Kidney tubule cell (primary cell): ENCODE measurements around the gene EEF1AKMT1.

ENCODE experiments used
- DNase-seq: peaks from one replicate; pipeline ENCODE4 v3.0.0-alpha.2; 2018; ENCODE audit warnings: low spot score

Gene EEF1AKMT1

DNA sequence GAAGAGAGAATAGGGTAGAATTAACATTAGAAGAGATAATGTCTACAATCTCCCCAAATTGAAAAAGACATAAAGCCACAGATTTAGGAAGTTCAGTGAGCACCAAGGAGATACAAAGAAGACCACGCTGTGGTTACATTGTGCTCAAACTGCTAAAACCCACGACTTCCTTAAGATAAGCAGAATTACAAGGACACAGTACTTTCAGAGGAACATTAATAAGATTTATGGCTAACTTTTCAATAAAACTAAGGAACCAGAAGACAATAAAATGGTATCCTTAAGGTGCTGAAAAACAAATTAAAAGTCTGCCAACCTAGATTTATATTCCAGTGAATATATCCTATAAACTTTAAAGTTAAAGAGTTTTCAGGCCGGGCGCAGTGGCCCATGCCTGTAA is 77.7 kb downstream of the EEF1AKMT1 start:
- DNase-seq = no peak

DNA sequence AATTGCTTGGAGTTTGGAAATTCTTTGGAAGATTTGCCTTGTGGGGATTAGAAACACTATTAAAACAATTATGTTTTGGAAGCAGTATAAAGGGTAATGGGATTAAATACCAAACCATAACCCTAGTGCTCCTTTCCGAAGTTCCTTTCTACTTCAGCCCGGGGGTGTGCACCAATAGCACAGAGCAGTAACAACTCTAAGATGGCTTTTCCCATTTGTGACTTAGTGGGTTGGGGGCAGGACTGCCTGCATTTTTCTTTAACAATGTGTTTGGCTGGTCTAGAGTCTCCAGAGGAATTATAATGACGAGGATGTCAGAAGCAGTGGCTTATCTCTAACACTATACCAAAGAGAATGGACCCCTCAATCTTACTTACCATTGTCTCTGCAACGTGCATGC is 82.1 kb downstream of the EEF1AKMT1 start:
- DNase-seq = no peak

GRCh38 chr13:20689291-20689690 is 84.5 kb downstream of the EEF1AKMT1 start:
- no peak for DNase-seq

GRCh38 chr13:20686863-20687579 is 86.7 kb downstream of the EEF1AKMT1 start:
- no peak for DNase-seq

DNA sequence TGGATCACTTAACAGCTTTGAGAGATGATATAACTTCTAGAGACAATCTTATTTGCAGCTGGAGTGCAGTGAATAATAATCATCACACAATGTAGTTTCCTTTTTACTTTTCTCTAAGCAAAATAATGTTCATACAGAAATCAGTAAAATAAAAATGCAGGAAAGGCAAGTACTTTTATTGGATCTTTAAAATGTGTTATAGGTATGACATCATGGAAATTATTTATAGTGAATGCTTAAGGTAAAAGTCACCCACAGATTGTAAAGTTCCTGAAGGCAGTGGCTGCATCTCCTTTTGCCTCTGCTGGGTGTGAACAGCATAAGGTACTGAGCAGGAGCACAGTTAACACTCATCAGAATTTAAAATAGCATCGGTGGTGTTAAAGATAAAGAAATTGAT is 87.6 kb downstream of the EEF1AKMT1 start:
- no peak for DNase-seq

GRCh38 chr13:20685092-20685491 is 88.7 kb downstream of the EEF1AKMT1 start:
- DNase-seq = no peak

DNA sequence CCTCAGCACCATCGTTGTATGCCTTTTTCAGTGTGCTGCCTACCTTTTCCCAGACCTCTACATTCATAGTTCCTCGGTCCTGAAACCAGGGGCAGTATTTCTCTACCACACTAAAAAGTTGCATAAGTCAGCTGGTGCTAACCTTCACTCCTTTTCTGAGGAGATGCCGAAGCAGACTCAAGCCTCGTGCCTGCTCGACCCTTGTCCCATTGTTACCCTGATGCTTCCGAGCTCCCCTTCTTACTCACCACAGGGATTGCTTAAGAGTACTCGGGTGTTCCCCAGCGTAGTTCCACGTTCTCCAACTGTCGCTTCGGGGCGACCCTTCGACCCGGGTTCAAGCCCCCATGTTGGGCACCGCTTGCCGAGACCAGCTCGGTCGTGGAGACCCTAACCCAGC is 89.2 kb downstream of the EEF1AKMT1 start:
- no peak for DNase-seq

- no peak for DNase-seq
Observed at GRCh38 chr13:20684041-20684440, 89.7 kb downstream of the EEF1AKMT1 start.

- no peak for DNase-seq
Observed at GRCh38 chr13:20682061-20682460, 91.7 kb downstream of the EEF1AKMT1 start.

GRCh38 chr13:20681481-20681880 is 92.3 kb downstream of the EEF1AKMT1 start:
- DNase-seq = peak; percentile 15

- DNase-seq = no peak
Observed at GRCh38 chr13:20680416-20681080, 93.2 kb downstream of the EEF1AKMT1 start.

DNA sequence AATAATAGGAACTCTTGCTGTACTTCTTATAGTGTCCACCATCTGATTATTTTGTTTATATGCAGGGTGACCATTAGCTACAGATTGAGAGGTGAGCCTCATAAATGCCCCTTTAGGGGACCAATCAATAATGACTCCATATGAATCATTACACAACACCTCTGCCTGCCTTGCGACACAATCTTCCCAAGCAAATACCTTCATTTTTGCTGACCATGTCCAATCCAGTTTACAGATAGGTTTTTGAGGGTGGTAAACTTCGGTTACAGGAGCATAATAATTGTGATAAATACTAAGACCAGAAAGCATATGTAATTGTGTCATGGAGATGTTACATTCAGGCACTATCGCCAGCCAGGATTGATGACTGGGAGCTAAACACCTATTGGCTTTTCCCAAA is 93.9 kb downstream of the EEF1AKMT1 start:
- DNase-seq = no peak
